HG03064 (cell line): Measurements from ENCODE around the gene PXDC1.

ENCODE experiments used
- ATAC-seq: cut with Tn5 transposase; IDR thresholded peaks from one replicate; pipeline ENCODE4 v1.9.1; 2021; ENCODE audit warnings: low read depth; ENCODE audit not compliant: unreplicated experiment

The PXDC1 gene

GRCh38 chr6:3751077-3751729 lies at the start of gene PXDC1:
PXDC1 (minus strand) TSS chr6:3751713; CDS start chr6:3751531, 182 bp downstream.
- ATAC-seq, result peak; percentile 4

GRCh38 chr6:3800850-3801591 lies 49.5 kb upstream of the PXDC1 start:
- ATAC-seq, result no peak

- no peak for ATAC-seq
Observed at GRCh38 chr6:3799719-3800118, 48.2 kb upstream of the PXDC1 start.

- ATAC-seq, result no peak
Observed at GRCh38 chr6:3798055-3798919, 46.8 kb upstream of the PXDC1 start.

- no peak for ATAC-seq
Observed at GRCh38 chr6:3797231-3798054, 45.9 kb upstream of the PXDC1 start.

- ATAC-seq, result no peak
Observed at GRCh38 chr6:3796719-3797041, 45.2 kb upstream of the PXDC1 start.

GRCh38 chr6:3795836-3796718 lies 44.6 kb upstream of the PXDC1 start:
- no peak for ATAC-seq

GRCh38 chr6:3794092-3794491 lies 42.6 kb upstream of the PXDC1 start:
- ATAC-seq, result peak; percentile 85

GRCh38 chr6:3793545-3793944 lies 42.0 kb upstream of the PXDC1 start:
- ATAC-seq, result no peak

- ATAC-seq, result no peak
Observed at GRCh38 chr6:3791526-3792203, 40.2 kb upstream of the PXDC1 start.

GRCh38 chr6:3789896-3790558 lies 38.5 kb upstream of the PXDC1 start:
- ATAC-seq, result no peak

- no peak for ATAC-seq
Observed at GRCh38 chr6:3789018-3789895, 37.7 kb upstream of the PXDC1 start.

GRCh38 chr6:3788408-3789017 lies 37.0 kb upstream of the PXDC1 start:
- ATAC-seq, result no peak

GRCh38 chr6:3786141-3786540 lies 34.6 kb upstream of the PXDC1 start:
- ATAC-seq, result no peak

- no peak for ATAC-seq
Observed at GRCh38 chr6:3785745-3786098, 34.2 kb upstream of the PXDC1 start.

GRCh38 chr6:3784885-3785744 lies 33.6 kb upstream of the PXDC1 start:
- no peak for ATAC-seq
